Trophoblast cell (in vitro differentiated cells and primary cell): ENCODE measurements around the gene WNT7B.

ENCODE experiments used
- DNase-seq, 2 donors: peaks; one replicate each; pipeline ENCODE4 v3.0.0-alpha.2; 2016
- H2AFZ ChIP-seq: 2 replicates; pipeline ENCODE4 v1.6.1; 2013; ENCODE audit warnings: low read length, moderate library complexity, mild to moderate bottlenecking; ENCODE audit not compliant: insufficient read depth, poor library complexity
- H2AK5ac ChIP-seq: 2 replicates; pipeline ENCODE4 v1.6.1; 2013; ENCODE audit warnings: mild to moderate bottlenecking, low read length
- H2BK120ac ChIP-seq: 2 replicates; pipeline ENCODE4 v1.6.1; 2013; ENCODE audit warnings: low read length, mild to moderate bottlenecking, moderate library complexity; ENCODE audit not compliant: insufficient read depth, poor library complexity
- H2BK12ac ChIP-seq: 2 replicates; pipeline ENCODE4 v1.6.1; 2013; ENCODE audit warnings: mild to moderate bottlenecking, low read length, moderate library complexity
- H2BK5ac ChIP-seq: 2 replicates; pipeline ENCODE4 v1.6.1; 2013; ENCODE audit warnings: low read length, low read depth, moderate library complexity, mild to moderate bottlenecking; ENCODE audit not compliant: poor library complexity
- H3K14ac ChIP-seq: 2 replicates; pipeline ENCODE4 v1.6.1; 2013; ENCODE audit warnings: mild to moderate bottlenecking, low read length
- H3K18ac ChIP-seq: 2 replicates; pipeline ENCODE4 v1.6.1; 2013; ENCODE audit warnings: mild to moderate bottlenecking, low read length
- H3K23ac ChIP-seq: 2 replicates; pipeline ENCODE4 v1.6.1; 2013; ENCODE audit warnings: low read length
- H3K27ac ChIP-seq: 2 replicates; pipeline ENCODE4 v1.5.1; 2013; ENCODE audit warnings: low read depth, mild to moderate bottlenecking, inconsistent platforms, low read length, moderate library complexity
- H3K27me3 ChIP-seq: 2 replicates; pipeline ENCODE4 v1.6.1; 2013; ENCODE audit warnings: inconsistent platforms, mild to moderate bottlenecking, low read length, moderate library complexity; ENCODE audit not compliant: insufficient read depth
- H3K36me3 ChIP-seq, 2 experiments: 1 replicate in 1 of 2; 2 replicates in 1 of 2; pipeline ENCODE4 v1.6.1; 2013; ENCODE audit warnings: low read length in 2 of 2, mild to moderate bottlenecking in 2 of 2, moderate library complexity in 1 of 2; ENCODE audit not compliant: insufficient read depth in 2 of 2, control insufficient read depth in 1 of 2
- H3K4ac ChIP-seq: 2 replicates; pipeline ENCODE4 v1.6.1; 2013; ENCODE audit warnings: low read depth, mild to moderate bottlenecking, low read length, moderate library complexity
- H3K4me1 ChIP-seq, 2 experiments: 1 replicate in 1 of 2; 2 replicates in 1 of 2; pipeline ENCODE4 v1.6.1; 2013; ENCODE audit warnings: low read length in 2 of 2, mild to moderate bottlenecking in 2 of 2, moderate library complexity in 1 of 2; ENCODE audit not compliant: insufficient read depth in 2 of 2, control insufficient read depth in 1 of 2
- H3K4me2 ChIP-seq: 2 replicates; pipeline ENCODE4 v1.6.1; 2013; ENCODE audit warnings: inconsistent platforms, mild to moderate bottlenecking, low read length, moderate library complexity
- H3K4me3 ChIP-seq: 2 replicates; pipeline ENCODE4 v1.5.1; 2013; ENCODE audit warnings: mild to moderate bottlenecking, low read depth, low read length, inconsistent platforms
- H3K79me1 ChIP-seq: one replicate; pipeline ENCODE4 v1.6.1; 2013; ENCODE audit warnings: low read length
- H3K79me2 ChIP-seq: 2 replicates; pipeline ENCODE4 v1.6.1; 2013; ENCODE audit warnings: low read length, mild to moderate bottlenecking; ENCODE audit not compliant: control insufficient read depth, insufficient read depth, poor library complexity
- H3K9ac ChIP-seq: 2 replicates; pipeline ENCODE4 v1.6.1; 2013; ENCODE audit warnings: mild to moderate bottlenecking, low read length
- H3K9me3 ChIP-seq: 2 replicates; pipeline ENCODE4 v1.6.1; 2013; ENCODE audit warnings: low read depth, mild to moderate bottlenecking, control low read depth, inconsistent platforms, low read length; ENCODE audit not compliant: insufficient read depth
- H4K12ac ChIP-seq: 2 replicates; pipeline ENCODE4 v1.6.1; 2013; ENCODE audit warnings: low read depth, mild to moderate bottlenecking, low read length, moderate library complexity
- H4K8ac ChIP-seq: 2 replicates; pipeline ENCODE4 v1.6.1; 2013; ENCODE audit warnings: low read depth, mild to moderate bottlenecking, low read length, moderate library complexity
- H4K91ac ChIP-seq: one replicate; pipeline ENCODE4 v1.6.1; 2013; ENCODE audit warnings: low read depth, mild to moderate bottlenecking, low read length, moderate library complexity
- WGBS: extraction: QIAGEN DNeasy Blood & Tissue Kit; methylation state at CpG from one replicate; pipeline ENCODE4 v1.1.7; 2013; ENCODE audit warnings: missing lambda C conversion rate; ENCODE audit not compliant: insufficient read length, insufficient coverage; ENCODE audit errors: extremely low coverage; 5-methylcytosine and 5-hydroxymethylcytosine counted together

WNT7B gene

DNA sequence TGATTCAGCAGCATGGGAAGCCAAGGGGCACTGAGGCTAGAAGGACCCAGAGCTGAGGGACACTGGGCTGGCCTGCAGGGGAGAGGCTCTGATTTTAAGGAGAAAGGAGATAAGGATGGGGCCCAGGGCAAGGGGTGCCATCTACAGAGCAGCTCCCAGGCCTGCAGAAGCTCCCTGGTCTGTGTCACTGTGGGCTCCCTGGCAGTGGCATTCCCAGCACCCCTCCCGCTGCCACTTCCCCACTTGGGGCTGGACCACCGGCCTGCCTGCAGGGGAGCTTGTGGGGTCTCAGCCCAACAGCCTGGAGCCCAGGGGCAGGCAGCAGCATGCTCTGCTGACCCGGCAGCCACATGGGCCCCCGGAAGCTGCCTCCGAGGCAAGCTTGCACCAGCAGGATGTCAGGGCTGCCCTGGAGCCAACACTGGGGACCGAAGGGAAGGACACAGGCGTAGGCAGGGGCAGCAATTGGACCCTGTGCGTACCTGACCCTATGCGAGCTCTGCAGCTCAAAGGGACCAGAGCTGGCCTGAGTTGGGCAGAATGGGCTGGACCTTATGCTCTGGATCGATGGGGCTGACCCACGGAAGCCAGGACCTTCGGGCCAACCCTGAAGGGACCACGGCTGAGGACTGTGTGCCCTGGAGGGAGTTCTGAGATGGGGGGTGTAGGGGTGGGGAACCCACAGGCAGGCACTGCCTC lies 35.4 kb upstream of the WNT7B start:
- H3K18ac ChIP-seq: no peak overlapping the region

DNA sequence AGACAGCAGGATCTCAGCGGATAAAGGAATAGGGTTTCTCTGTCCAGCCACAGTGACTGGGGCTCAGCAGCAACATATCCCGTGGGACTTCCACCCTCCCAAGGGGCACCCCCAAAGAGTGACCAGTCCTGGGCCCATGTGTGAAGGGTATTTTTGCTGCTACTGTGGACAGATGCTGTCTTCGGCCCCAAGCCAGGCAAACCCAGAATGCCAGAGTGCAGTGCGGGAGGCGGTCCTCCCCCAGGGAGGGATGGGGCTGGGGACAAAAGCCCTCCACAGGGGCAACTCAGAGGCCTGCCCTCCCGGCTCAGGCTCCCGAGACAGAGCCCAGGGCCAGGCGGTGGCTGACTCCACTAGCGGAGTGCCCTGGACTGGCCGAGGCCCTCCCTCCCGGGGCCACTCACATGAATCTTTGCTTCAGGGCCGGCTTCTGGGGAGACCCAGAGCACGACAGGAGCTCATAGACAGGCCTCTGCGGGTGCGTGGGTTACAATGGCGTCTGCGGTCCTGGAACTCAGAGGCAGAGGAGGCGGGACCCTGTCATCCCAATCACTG lies 34.7 kb upstream of the WNT7B start:
- no peak overlapping the region for H3K4me2 ChIP-seq

More for the DNA sequence above, 35.4 kb upstream of the WNT7B start:
- Histone ChIP-seq H4K8ac (peak overlapping the region; percentile 2), H4K91ac (peak overlapping the region; percentile 90), H3K4me2 (no peak overlapping the region), H4K12ac (no peak overlapping the region), H3K23ac (no peak overlapping the region), H2AK5ac (peak overlapping the region; percentile 96), H3K79me1 (peaks cover 15% of the 10 kb centered on the region), H2BK5ac (no peak overlapping the region), H3K27ac (no peak overlapping the region), H2BK120ac (peak overlapping the region; percentile 80), H3K27me3 (no peaks in the 10 kb centered on the region), H3K4me3 (no peak overlapping the region), H2BK12ac (peak overlapping the region; percentile 81), H2AFZ (no peak overlapping the region), H3K9ac (no peak overlapping the region), H3K14ac (no peak overlapping the region), H3K4ac (peak overlapping the region; percentile 72), H3K79me2 (peaks cover 5% of the 10 kb centered on the region), H3K36me3 (no peaks in the 10 kb centered on the region), H3K4me1 (peaks cover 2 to 15% of the 10 kb centered on the region in 2 experiments), H3K9me3 (peaks cover 2% of the 10 kb centered on the region)
- no peak for DNase-seq
- WGBS: no CpG with 5 or more reads among the region's 13 CpGs

DNA sequence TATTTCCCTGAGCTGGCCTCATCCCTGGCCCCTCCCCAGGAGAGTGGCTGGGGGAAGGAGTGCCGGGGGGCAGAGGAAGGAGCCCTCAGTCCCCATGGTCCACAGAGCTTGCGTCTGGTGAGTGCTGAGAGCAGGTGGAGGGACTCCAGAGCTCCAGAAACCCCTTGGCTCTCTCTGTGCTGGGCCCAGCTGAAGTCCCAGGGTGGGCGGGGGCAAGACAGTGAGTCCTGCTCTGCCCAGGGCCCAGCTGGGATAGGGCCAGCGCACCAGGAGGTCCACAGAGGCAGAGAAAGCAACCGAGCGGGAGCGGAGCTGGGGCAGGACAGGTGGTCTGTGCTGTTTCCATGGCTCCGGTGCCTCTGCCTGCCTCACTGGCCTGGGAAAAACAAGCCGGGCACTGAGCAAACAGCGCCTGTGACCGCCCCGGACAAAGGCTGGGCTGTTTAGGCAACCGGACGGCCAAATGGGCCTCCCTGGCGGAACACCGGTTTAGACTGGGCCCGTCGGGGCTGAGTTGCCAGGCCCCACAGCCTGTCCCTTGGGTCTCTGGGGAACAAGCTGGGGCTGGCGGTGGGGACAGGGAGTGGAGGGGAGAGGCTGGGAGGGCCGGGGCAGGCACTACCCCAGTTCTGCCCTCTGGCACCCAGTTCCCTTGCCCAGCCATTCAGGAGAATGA lies 34.1 kb upstream of the WNT7B start:
- Histone ChIP-seq H3K9me3 (peaks cover 2% of the 10 kb centered on the region), H4K12ac (no peak overlapping the region), H3K79me2 (peaks cover 5% of the 10 kb centered on the region), H2AK5ac (no peak overlapping the region), H2BK120ac (no peak overlapping the region), H2BK5ac (no peak overlapping the region), H3K27me3 (no peaks in the 10 kb centered on the region), H3K23ac (no peak overlapping the region), H2BK12ac (peak overlapping the region; percentile 19), H4K8ac (no peak overlapping the region), H3K4me2 (no peak overlapping the region), H3K36me3 (no peaks in the 10 kb centered on the region), H3K4ac (no peak overlapping the region), H4K91ac (peak overlapping the region; percentile 15), H3K79me1 (peaks cover 15% of the 10 kb centered on the region), H2AFZ (no peak overlapping the region), H3K4me1 (peaks cover 4 to 18% of the 10 kb centered on the region in 2 experiments), H3K18ac (no peak overlapping the region), H3K9ac (no peak overlapping the region), H3K4me3 (no peak overlapping the region), H3K27ac (no peak overlapping the region), H3K14ac (no peak overlapping the region)
- DNase-seq: no peak
- WGBS: no CpG with 5 or more reads among the region's 20 CpGs

More for the DNA sequence above, 34.7 kb upstream of the WNT7B start:
- WGBS: no CpG with 5 or more reads among the region's 18 CpGs
- Histone ChIP-seq H4K91ac (peak overlapping the region; percentile 15), H3K79me2 (peaks cover 5% of the 10 kb centered on the region), H4K8ac (no peak overlapping the region), H3K4ac (no peak overlapping the region), H3K4me3 (no peak overlapping the region), H4K12ac (no peak overlapping the region), H3K27me3 (no peaks in the 10 kb centered on the region), H3K36me3 (no peaks in the 10 kb centered on the region), H3K14ac (no peak overlapping the region), H3K18ac (no peak overlapping the region), H3K4me1 (peaks cover 2 to 18% of the 10 kb centered on the region in 2 experiments), H2BK120ac (peak overlapping the region; percentile 18), H2AFZ (no peak overlapping the region), H3K9ac (no peak overlapping the region), H3K27ac (no peak overlapping the region), H3K23ac (no peak overlapping the region), H2BK5ac (no peak overlapping the region), H3K79me1 (peaks cover 15% of the 10 kb centered on the region), H2BK12ac (peak overlapping the region; percentile 19), H3K9me3 (peaks cover 2% of the 10 kb centered on the region), H2AK5ac (peak overlapping the region; percentile 40)
- no peak for DNase-seq

DNA sequence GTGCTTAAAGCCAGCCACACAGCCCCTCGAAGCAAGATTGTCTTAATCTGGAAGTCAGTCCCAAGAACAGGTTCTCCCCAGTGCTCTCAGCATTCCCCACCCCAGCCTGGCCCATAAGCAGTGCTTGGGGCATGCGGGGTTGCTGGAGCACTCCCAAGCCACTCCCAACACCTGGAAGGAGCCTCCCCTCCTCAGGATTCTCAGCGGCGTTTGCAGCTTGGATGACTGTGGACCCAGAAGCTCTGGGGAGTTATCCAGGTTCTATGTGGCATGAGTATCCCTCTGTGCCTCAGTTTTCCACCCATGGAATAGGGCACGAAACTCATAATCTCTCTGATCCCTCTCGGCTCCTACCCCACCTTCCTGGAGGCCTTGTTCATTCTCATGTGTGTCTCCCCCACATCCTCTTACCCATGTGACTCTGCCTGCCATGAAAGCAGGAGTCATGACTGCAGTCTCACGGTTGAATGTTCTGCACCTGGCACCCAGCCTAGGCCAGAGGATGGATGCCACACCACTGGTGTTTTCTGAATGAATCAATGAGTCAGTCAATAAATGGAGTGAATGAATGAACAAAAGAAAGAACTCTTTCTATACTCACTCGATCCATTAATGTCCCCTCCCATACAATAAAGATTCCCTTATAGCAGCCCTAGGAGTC lies 33.4 kb upstream of the WNT7B start:
- WGBS: no CpG with 5 or more reads among the region's 8 CpGs
- Histone ChIP-seq H2AFZ (no peak overlapping the region), H4K91ac (no peak overlapping the region), H3K23ac (no peak overlapping the region), H3K79me2 (peaks cover 5% of the 10 kb centered on the region), H3K27ac (no peak overlapping the region), H4K12ac (no peak overlapping the region), H3K9me3 (peaks cover 2% of the 10 kb centered on the region), H3K4me3 (no peak overlapping the region), H3K18ac (no peak overlapping the region), H3K36me3 (no peaks in the 10 kb centered on the region), H2BK12ac (no peak overlapping the region), H4K8ac (no peak overlapping the region), H3K4me2 (no peak overlapping the region), H2AK5ac (no peak overlapping the region), H3K4ac (no peak overlapping the region), H3K79me1 (peaks cover 15% of the 10 kb centered on the region), H3K9ac (no peak overlapping the region), H2BK120ac (no peak overlapping the region), H3K14ac (no peak overlapping the region), H2BK5ac (no peak overlapping the region), H3K4me1 (peaks cover 4 to 18% of the 10 kb centered on the region in 2 experiments), H3K27me3 (no peaks in the 10 kb centered on the region)
- DNase-seq: no peak
